ENCODE data around the gene ARSB.
"Not testable (repeated sequence)": the region's sequence is repeated elsewhere in the genome, so short reads cannot be mapped to it uniquely, and the experiment has no call there.

Gene ARSB

DNA sequence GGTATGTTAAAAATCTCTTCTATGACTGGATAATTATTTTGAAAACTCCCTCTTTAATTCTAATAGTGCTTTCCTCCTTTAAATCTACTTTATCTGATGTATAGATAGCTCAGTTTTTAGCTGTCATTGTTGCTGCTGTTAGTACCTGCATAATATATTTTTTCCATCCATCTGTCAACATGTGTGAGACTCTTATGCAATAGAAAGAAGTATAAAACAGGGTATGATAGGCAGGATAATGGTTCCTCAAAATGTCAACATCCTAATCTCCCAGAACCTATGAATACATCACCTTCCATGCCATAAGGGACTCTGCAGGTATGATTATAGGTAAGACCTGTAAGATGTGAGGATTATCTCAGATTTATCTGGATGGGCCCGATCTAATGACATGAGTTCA lies 199.7 kb downstream of the ARSB start:
- H3K4me3 ChIP-seq (ENCODE audit: low read depth, low read length) = no peak overlapping the region

DNA sequence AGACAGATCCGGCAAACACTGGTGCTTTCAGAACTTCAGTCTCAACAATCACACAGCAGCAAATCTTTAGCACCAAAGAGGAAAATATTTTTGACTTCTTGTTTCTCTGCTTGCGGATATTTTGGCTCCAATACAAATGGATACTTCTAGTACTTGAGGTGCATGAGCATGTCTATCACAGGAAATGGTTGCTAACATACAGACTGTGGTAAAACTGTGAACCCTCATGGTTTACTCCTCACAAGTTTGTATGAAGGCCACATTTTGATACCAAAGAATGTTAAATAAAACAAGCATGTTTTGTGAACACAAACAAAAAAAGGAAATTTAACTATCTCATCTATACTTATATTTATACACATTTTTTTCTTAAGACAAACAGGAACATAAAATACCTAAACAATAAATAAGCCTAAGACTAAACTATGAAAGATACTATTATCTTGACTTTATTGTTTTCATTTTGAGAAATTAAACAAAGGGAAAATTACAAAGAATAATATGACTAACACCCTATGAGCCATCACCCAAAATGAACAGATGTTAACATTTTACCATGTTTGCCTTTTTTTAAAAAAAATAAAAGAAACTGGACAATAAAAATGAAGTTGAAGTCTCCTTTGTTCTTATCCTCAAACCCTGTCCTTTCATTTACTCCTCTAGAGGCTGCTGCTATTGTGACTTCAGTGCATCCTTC lies 201.5 kb downstream of the ARSB start:
- H3K4me3 ChIP-seq (ENCODE audit: low read depth, low read length) = no peak overlapping the region

GRCh38 chr5:78782728-78783127 lies 202.4 kb downstream of the ARSB start:
- no peak overlapping the region for H3K4me3 ChIP-seq (ENCODE audit: low read depth, low read length)

GRCh38 chr5:78781611-78782286 lies 203.4 kb downstream of the ARSB start:
- no peak overlapping the region for H3K4me3 ChIP-seq (ENCODE audit: low read depth, low read length)

DNA sequence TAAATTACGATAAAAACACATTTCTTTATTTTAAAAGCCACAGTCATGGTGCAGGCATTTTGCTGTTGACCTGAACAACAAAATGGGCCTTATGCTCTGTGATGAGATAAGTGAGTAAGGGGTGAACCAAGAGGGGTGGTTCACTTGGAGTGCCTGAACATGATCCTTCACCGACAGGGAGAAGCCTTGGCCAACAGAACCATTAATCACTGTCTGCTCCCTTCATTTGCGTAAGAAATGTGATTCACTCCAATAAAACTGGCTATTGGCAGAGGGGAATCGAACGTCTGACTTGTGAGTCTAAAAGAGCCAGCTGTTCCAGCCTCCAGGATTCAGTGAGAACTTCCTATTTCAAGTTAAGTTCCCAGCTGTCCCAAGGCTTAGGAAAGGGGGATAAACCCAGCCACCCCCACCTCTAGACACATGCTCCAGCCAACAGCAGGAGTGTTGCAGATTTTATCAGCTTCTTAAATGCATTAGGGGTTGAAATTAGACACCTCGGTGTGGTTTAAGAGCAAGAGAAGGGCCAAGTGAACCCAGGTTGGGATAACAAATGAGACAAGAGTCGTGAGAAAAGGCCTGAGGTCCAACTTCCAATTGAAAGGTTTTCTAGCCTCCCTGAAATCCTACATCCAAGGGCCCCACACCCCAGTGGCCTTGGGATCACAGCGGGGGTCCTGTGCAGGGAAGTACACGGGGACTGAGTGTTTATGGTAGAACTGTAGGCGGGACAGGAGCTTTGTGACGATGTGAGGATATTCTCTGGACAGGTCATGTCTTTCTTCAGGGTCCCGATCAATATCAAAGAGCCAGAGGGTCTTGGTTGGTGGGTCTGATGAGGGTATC lies 205.1 kb downstream of the ARSB start:
- no peak overlapping the region for H3K4me3 ChIP-seq (ENCODE audit: low read depth, low read length)

GRCh38 chr5:78779262-78779661 lies 205.8 kb downstream of the ARSB start:
- no peak overlapping the region for H3K4me3 ChIP-seq (ENCODE audit: low read depth, low read length)

DNA sequence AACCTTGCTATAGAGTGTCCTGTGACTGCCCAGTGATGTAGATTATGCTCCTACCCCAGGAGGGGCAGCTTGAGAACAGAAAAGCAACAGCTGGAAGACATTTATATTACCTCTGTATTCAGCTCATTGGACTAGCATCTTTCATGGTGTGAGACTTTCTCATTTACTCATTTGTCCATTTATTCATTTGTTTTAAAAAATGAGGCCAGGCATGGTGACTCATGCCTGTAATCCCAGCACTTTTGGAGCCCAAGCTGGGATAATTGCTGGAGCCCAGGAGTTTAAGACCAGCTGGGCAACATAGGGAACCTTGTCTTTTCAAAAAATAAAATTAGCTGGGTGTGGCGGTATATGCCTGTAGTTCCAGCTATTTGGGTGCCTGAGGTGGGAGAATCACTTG lies 206.6 kb downstream of the ARSB start:
- H3K4me3 ChIP-seq (ENCODE audit: low read depth, low read length) = no peak overlapping the region

DNA sequence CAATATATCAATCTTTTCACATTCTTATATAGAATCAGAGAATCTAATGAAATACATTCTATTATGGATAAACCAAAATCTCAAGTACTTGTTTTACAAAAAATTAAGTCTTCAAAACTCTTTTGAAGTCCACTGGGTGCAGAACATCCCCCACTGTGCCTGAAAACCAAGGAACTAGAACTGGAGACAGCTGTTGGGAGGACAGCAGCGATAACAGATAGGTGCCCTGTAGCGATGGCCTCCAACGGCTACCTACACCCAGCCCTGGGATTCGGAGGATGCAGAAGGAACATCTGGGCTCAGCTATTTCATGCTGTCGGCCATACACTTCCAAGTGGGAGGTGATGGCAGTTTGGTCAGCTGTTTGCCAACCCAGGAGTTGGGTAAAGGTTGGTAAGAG lies 207.2 kb downstream of the ARSB start:
- H3K4me3 ChIP-seq (ENCODE audit: low read depth, low read length) = no peak overlapping the region

- no peak overlapping the region for H3K4me3 ChIP-seq (ENCODE audit: low read depth, low read length)
These were observed 208.5 kb downstream of the ARSB start for GRCh38 chr5:78776637-78777036.

DNA sequence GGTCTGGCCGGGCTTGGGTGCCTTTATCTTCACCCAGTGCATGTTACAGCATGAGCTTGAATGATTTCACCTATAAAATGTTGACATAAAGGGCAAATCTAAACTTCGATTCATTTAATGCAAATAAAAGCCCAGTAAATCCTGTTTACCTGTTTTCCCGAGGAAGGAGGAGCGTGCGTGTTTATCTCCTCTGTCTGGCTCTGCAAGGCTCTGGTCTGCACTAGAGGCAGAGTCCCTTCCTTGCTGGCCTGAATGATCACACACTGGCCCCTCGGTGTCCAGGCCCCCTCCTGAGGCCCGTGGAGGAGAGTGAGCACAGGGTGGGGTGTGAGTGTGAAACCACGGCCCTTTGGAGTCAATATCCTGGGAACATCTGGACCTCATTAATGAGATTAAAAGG lies 211.5 kb downstream of the ARSB start:
- H3K4me3 ChIP-seq (ENCODE audit: low read depth, low read length) = no peak overlapping the region

GRCh38 chr5:78771260-78772205 lies 213.6 kb downstream of the ARSB start:
- no peak overlapping the region for H3K4me3 ChIP-seq (ENCODE audit: low read depth, low read length)

DNA sequence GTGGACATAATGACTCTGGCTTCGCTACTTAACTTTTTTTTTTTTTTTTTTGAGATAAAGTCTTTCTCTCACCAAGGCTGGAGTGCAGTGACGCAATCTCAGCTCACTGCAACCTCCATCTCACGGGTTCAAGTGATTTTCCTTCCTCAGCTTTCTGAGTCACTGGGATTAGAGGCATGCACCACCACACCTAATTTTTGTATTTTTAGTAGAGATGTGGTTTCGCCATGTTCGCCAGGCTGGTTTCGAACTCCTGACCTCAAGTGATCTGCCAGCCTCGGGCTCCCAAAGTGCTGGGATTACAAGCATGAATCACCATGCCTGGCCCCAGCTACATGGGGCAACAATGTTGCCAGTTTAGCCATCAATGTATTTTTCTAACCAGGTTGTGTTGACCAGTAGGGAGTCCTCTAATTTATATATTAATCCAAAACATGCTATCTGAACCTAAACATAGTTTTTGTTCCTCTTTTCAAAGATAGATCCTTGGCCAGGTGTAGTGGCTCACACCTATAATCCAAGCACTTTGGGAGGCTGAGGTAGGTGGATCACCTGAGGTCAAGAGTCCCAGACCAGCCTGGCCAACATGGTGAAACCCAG lies 216.2 kb downstream of the ARSB start:
- H3K4me3 ChIP-seq (ENCODE audit: low read depth, low read length) = no peak overlapping the region

- H3K4me3 ChIP-seq (ENCODE audit: low read depth, low read length) = no peak overlapping the region
These were observed 218.7 kb downstream of the ARSB start for GRCh38 chr5:78766412-78766762.

GRCh38 chr5:78765756-78766411 lies 219.2 kb downstream of the ARSB start:
- no peak overlapping the region for H3K4me3 ChIP-seq (ENCODE audit: low read depth, low read length)

DNA sequence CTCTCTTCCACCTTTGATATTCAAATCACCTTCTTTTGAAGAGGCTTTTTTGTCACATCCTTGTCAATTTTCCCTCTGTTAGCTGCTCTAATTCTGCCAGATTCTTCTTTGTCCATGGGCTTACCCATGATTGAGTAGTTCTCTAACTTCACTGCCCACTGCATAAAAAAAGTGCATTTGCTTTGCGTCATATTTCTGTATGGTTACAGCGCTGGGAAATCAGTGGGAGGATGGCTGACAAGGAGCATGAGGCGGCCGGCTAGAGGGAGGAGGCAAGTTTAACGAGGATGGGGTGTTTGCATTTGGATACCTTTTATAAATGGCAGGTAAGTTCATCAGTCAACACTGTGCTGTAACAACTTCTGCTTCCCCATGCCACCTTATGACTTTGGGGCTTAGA lies 220.0 kb downstream of the ARSB start:
- H3K4me3 ChIP-seq (ENCODE audit: low read depth, low read length) = no peak overlapping the region

DNA sequence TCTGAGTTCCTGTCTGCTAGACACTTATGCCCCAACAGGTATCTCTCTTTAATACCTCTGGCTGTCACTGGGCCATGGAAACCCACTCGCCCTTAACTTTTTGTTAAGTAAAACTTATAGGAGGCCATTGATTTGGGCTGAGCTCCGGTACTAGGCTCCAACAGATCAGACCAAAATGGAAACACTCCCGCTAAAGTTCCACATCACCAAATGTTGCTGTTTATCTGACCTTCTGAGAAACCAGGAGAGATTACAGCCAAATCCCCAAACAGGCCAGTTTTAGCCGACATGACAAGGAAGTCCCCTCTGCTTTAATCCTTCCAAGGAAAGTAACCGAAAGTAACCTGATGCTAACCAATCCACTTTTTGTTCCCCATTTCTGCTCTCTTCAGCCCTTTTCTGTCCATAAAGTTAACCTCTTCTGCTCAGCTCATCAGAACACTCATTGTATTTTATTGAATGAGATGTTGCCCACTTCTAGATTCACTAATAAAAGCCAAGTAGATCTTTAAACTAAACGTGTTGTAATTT lies 221.4 kb downstream of the ARSB start:
- no peak overlapping the region for H3K4me3 ChIP-seq (ENCODE audit: low read depth, low read length)

GRCh38 chr5:78762743-78763142 lies 222.4 kb downstream of the ARSB start:
- H3K4me3 ChIP-seq (ENCODE audit: low read depth, low read length) = not testable (repeated sequence)

DNA sequence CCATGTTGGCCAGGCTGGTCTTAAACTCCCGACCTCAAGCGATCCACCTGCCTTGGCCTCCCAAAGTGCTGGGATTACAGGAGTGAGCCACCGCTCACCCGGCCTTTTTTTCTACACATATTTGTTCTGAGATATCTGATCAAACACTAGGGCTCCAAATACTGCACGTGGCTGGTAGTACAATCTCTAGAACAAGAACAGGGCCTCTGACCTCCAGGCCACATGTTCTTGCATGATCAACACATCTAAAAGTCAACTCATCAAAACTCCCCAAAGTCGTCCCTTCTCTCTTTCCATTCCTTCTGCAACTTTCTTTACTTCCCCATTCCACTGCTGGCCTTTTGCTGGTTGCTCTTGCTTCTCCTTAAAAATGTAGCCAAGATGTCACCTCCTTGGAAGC lies 223.3 kb downstream of the ARSB start:
- no peak overlapping the region for H3K4me3 ChIP-seq (ENCODE audit: low read depth, low read length)

DNA sequence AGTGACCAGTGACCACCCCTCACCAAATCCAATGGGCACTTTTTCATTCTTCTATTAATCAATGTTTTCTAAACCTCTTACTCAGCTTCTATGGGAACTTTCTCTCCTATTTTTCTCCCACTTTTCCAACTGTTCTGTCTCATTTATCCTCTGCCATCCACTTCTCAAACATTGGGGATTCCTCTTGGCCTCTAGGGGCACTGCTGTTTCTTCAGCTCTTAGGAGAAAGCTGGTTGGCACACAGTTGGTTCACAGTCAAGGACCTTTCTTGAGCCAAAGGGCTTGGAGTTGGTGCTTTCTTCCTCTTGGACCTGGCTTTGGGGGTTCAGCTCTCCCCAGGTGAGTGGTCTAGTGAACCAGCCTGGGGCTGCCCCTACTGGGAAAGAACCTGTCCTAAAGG lies 224.3 kb downstream of the ARSB start:
- H3K4me3 ChIP-seq (ENCODE audit: low read depth, low read length) = no peak overlapping the region

DNA sequence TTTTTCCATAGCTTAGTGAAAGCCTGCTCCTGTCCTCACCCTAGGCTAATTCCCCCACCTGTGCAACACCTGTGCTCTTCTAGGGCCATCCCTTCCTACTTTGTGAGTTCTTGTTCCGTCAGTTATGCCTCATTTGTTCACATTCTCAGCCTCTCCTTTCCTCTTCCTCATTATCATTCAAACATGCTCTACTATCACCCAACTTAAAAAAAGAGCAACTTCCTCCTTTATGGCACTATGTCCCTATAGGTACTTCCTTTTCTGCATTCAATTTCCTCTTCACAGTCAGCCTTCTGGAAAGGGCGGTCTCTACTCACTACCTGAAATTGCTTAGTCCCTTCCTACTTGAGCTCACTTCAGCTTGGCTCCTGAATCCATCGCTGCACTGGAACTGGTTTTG lies 224.7 kb downstream of the ARSB start:
- H3K4me3 ChIP-seq (ENCODE audit: low read depth, low read length) = no peak overlapping the region

Measured in iPS-11a (cell line).